ENCODE measurements around the gene ARMCX2.
"Not testable (repeated sequence)": the region's sequence is repeated elsewhere in the genome, so short reads cannot be mapped to it uniquely, and the experiment has no call there.

The ARMCX2 gene

DNA sequence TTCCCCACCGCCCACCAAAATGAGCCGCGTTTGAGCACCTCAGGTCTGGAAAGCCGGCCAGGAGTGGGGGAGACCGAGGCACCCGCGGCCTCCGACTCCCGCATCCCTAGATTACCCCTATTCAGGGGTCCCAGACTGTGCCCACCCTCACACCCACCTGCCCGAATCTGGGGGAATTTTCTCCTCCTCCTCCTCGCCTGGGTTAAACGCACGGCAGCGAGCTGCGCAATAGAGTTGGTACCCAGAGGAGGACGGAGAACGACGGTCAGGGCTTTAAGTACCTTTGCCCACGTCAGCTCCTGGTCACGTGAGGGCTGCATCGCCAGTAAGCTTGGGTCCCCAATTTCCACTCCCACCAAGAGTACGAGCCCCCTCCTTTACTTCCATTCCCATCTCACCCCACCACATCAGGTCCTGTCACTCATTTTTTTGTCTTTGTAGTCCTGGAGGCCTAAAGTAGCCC is at the start of gene ARMCX2:
Gene ARMCX2, minus strand, starts transcription at position 250 of the 463 bp plus-strand sequence. CDS start 2,262 bp downstream, outside the sequence.
- in situ Hi-C loops (cut with MboI; ENCODE audit: low sequenced_read_pairs): no loop called here

GRCh38 chrX:101709384-101709783 is 49.7 kb upstream of the ARMCX2 start:
- in situ Hi-C loops (cut with MboI; ENCODE audit: low sequenced_read_pairs): no loop called here

- in situ Hi-C loops (cut with MboI; ENCODE audit: low sequenced_read_pairs): no loop called here
Measured at GRCh38 chrX:101708163-101708562, 48.5 kb upstream of the ARMCX2 start.

GRCh38 chrX:101693476-101693875 is 33.8 kb upstream of the ARMCX2 start:
- in situ Hi-C loops (cut with MboI; ENCODE audit: low sequenced_read_pairs): no loop called here

GRCh38 chrX:101691835-101692234 is 32.2 kb upstream of the ARMCX2 start:
- in situ Hi-C loops (cut with MboI; ENCODE audit: low sequenced_read_pairs): no loop called here

DNA sequence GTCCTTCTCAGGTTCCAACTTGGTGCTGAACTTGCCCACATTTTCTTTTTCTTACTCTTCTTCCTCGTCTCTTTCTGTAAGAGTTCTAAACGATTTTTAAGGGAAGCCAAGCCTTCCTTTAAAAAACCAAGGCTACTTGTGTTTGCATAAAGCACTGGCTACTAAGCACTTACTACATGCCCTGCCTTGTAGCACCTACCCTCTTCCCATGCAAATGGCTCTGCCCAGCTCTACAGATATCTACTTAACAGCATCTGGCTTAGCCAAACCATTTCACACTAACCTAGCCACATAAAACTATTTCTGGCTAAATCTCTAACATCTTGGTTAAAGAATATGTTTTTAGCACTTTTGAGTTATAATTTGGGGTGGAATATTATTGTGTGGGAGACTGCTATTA is 26.9 kb upstream of the ARMCX2 start:
- in situ Hi-C loops (cut with MboI; ENCODE audit: low sequenced_read_pairs): no loop called here

DNA sequence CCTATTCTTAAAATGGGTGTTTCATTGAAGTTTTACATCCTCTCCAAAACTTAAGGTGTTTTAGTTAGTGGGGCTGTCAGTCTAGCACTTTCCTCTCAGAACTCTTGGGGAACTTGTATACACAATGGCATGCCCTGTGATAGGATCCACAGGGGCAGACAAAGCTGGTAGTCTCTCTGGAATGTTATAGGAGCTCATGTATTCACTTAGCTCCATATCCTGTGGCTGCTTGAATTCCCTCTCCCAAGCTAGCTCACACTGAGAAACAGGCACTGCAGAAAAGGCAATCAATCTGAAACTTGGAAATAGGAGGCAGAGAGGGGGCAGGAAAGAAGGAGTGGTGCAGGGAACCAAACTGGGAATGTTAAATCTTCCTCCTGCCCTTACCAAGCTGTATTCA is 26.3 kb upstream of the ARMCX2 start:
- in situ Hi-C loops (cut with MboI; ENCODE audit: low sequenced_read_pairs): no loop called here

GRCh38 chrX:101682723-101683122 is 23.1 kb upstream of the ARMCX2 start:
- in situ Hi-C loops (cut with MboI; ENCODE audit: low sequenced_read_pairs): no loop called here

- in situ Hi-C loops (cut with MboI; ENCODE audit: low sequenced_read_pairs): no loop called here
Measured at GRCh38 chrX:101677028-101677427, 17.4 kb upstream of the ARMCX2 start.

DNA sequence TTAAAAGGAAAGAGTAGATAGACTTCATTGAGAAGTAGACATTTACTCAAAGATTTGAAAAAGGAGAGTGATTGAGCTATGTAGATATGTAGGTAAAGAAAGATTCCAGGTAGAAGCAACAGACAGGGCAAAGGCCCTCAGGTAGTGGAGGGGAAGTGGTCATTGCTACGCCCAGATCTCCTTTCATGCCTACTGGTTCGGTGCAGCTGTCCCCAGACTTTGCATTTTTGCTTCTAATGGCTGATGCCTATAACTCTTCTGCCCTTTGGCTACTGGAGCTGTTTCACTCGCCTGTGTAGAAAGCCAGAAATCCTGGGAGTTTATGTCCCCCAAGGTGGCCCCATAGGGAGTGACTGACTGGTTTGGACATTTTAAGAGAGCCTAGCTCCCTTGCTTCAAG is 16.9 kb upstream of the ARMCX2 start:
- in situ Hi-C loops (cut with MboI; ENCODE audit: low sequenced_read_pairs): no loop called here

GRCh38 chrX:101668143-101668542 is 8.5 kb upstream of the ARMCX2 start:
- in situ Hi-C loops (cut with MboI; ENCODE audit: low sequenced_read_pairs): no loop called here

- in situ Hi-C loops (cut with MboI; ENCODE audit: low sequenced_read_pairs): no loop called here
Measured at GRCh38 chrX:101658661-101659491, 774 bp downstream of the ARMCX2 start.

DNA sequence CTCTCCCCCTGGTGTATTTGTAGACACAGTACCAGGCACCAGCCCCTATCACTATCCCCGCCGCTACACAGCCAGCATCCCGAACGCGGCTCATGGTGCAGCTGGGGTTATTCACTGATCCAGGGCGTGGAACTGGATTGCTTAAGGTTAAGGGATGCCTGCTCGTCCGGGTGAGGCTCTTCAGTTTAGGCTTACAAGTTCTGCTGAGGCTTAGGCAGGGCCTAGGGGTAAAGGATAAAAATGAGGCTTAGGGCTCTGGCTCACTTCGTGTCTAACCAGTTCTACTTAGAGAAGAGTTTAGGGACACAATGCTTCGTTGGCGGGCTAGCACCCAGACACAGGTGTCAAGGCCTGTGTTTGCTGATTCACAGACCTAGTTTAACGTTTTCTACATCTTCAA is 2.2 kb downstream of the ARMCX2 start:
- in situ Hi-C loops (cut with MboI; ENCODE audit: low sequenced_read_pairs): no loop called here

- in situ Hi-C loops (cut with MboI; ENCODE audit: low sequenced_read_pairs): no loop called here
Measured at GRCh38 chrX:101656817-101657216, 2.8 kb downstream of the ARMCX2 start.

DNA sequence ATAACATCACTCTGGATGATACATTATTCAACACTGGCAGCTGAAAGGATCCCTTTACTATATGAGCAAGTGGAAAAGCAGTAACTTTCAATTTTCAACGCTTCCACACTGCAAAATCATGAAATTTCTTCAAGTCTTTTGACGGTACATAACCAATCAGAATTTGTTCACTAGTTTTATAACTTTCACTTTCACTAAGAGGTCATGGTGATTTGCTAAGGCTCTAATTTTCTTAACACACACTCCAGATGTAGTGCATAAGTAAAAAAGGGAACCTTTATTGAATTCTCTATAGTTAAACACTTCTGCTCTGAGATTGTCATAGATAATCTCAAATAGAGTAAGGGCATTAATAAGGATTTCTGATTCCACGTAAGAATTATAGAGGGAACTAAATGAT is 4.1 kb downstream of the ARMCX2 start:
- in situ Hi-C loops (cut with MboI; ENCODE audit: low sequenced_read_pairs): no loop called here

DNA sequence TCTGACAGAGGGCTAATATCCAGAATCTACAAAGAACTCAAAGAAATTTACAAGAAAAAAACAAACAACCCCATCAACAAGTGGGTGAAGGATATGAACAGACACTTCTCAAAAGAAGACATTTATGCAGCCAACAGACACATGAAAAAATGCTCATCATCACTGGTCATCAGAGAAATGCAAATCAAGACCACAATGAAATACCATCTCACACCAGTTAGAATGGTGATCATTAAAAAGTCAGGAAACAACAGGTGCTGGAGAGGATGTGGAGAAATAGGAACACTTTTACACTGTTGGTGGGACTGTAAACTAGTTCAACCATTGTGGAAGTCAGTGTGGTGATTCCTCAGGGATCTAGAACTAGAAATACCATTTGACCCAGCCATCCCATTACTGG is 11.9 kb downstream of the ARMCX2 start:
- in situ Hi-C loops (cut with MboI; ENCODE audit: low sequenced_read_pairs): not testable (repeated sequence)

GRCh38 chrX:101642093-101642492 is 17.6 kb downstream of the ARMCX2 start:
- in situ Hi-C loops (cut with MboI; ENCODE audit: low sequenced_read_pairs): no loop called here

DNA sequence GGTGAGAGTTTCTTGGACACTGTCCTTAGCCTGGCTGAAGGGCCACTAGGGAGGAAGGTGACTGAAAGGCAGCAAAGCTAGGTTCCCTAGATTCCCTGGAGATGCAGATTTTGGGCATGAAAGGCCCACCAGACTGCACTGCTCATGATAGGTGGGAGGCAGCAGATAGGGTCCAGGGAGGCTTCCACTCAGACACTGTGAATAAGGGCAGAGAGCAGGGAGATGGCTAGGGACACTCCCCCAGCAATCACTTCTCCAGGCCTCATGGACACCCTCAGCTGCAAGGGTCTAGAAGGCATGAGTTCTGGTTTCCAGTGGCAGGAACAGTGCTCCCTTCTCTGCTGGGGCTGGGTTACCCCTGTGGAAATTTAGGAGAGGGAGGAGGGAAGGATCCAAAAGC is 20.1 kb downstream of the ARMCX2 start:
- in situ Hi-C loops (cut with MboI; ENCODE audit: low sequenced_read_pairs): no loop called here

- in situ Hi-C loops (cut with MboI; ENCODE audit: low sequenced_read_pairs): no loop called here
Measured at GRCh38 chrX:101619364-101619763, 40.3 kb downstream of the ARMCX2 start.

DNA sequence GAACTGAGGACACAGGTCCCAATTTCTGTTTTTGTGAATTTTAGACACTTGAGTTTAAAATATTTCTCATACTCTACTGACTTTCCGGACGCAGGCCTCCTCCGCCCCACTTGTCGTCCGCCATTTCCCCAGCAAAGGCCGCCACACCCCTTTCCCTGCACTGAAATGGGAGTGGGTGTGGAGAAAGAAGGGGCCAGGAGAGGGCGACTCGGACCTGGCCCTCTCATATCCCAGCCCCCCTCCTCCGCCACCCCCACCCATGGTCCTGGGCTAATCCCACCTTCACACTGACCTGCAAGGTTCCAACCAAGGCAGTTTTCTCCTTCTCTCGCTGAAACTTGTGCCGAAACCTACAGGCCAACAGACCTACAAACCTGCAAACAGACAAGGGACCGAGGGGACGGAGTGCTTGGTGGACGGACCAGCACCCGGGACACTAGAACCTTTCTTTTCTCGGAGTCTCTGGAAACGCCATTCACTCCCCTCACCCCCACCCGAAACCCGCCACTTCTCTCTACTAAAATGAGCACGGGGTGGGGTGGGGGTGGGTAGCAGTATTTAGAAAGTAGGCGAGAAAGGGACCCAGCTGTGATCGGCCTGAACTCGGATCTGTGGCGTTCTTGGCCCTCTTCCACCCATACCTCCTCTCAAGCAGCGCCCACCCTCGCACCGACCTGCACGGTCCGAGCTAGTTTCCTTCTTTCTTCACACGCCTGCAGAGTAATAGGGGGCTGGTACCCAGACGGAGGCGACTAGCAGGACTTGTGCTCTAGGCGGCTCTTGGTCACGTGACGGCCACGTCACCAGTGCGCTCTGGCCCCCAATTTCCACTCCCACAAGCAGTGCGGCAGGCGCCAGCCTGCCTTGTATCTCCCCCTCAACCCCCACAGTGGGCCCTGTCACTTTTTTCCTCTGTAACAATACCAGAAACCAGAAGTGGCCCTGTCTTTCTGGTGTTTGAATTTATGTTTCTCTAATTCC is 42.1 kb downstream of the ARMCX2 start, which contains the start of gene ARMCX6:
Gene ARMCX6, minus strand, starts transcription at position 790 of the 981 bp plus-strand sequence. CDS start 1,380 bp downstream, outside the sequence.
- in situ Hi-C loops (cut with MboI; ENCODE audit: low sequenced_read_pairs): no loop called here

- in situ Hi-C loops (cut with MboI; ENCODE audit: low sequenced_read_pairs): no loop called here
Measured at GRCh38 chrX:101605728-101606127, 53.9 kb downstream of the ARMCX2 start.

Measured in HL-60/S4 (cell line).